ENCODE data around the gene RGS19.

- TF ChIP-seq TEAD4 (IDR thresholded peaks at IDR 0.05) = no peak
- no peak for TF ChIP-seq MAX (IDR thresholded peaks at IDR 0.05)
- TF ChIP-seq CREB1 (IDR thresholded peaks at IDR 0.05; ENCODE audit: low read depth) = no peak
- no peak for TF ChIP-seq TAF1 (IDR thresholded peaks at IDR 0.05; ENCODE audit: low read depth)
- no peak for TF ChIP-seq EP300 (IDR thresholded peaks at IDR 0.05; ENCODE audit: borderline replicate concordance)
- no peak for TF ChIP-seq RAD21 (IDR thresholded peaks at IDR 0.05; ENCODE audit: low read depth)
- TF ChIP-seq REST (IDR thresholded peaks at IDR 0.05; ENCODE audit: low read depth) = no peak
- TF ChIP-seq, protein P1, sequence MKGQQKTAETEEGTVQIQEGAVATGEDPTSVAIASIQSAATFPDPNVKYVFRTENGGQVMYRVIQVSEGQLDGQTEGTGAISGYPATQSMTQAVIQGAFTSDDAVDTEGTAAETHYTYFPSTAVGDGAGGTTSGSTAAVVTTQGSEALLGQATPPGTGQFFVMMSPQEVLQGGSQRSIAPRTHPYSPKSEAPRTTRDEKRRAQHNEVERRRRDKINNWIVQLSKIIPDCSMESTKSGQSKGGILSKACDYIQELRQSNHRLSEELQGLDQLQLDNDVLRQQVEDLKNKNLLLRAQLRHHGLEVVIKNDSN (IDR thresholded peaks at IDR 0.05) = no peak
- TF ChIP-seq FOXM1 (IDR thresholded peaks at IDR 0.05; ENCODE audit: borderline replicate concordance, low read depth) = no peak
- no peak for TF ChIP-seq NFIC (IDR thresholded peaks at IDR 0.05)
- TF ChIP-seq CEBPB (IDR thresholded peaks at IDR 0.05) = no peak
Observed at GRCh38 chr20:64067733-64068307, 11.5 kb downstream of the RGS19 start.
